Gastroesophageal sphincter (tissue), 3 donors: ENCODE data around the gene BAX.

ENCODE experiments used
- POLR2A ChIP-seq, 2 donors: fragments of 450-650 bp; IDR thresholded peaks; one replicate each; pipeline ENCODE4 v1.6.1; 2017; ENCODE audit warnings: antibody characterized with exemption in 2 of 2, mild to moderate bottlenecking in 2 of 2, moderate library complexity in 1 of 2
- POLR2AphosphoS5 ChIP-seq: sonication (generic); formaldehyde crosslinking; IDR thresholded peaks from one replicate; pipeline ENCODE4 v1.6.1; 2017; ENCODE audit warnings: antibody characterized with exemption
- TF ChIP-seq, protein P1 (sequence below), 4 experiments: fragments of 200-600 bp in 2 of 4; fragments of 450-650 bp in 2 of 4; sonication (generic) in 1 of 4; IDR thresholded peaks; one replicate each; pipeline ENCODE4 v1.5.1; 2017 to 2019; ENCODE audit warnings: antibody characterized with exemption in 4 of 4, mild to moderate bottlenecking in 2 of 4, moderate library complexity in 2 of 4

DNA sequence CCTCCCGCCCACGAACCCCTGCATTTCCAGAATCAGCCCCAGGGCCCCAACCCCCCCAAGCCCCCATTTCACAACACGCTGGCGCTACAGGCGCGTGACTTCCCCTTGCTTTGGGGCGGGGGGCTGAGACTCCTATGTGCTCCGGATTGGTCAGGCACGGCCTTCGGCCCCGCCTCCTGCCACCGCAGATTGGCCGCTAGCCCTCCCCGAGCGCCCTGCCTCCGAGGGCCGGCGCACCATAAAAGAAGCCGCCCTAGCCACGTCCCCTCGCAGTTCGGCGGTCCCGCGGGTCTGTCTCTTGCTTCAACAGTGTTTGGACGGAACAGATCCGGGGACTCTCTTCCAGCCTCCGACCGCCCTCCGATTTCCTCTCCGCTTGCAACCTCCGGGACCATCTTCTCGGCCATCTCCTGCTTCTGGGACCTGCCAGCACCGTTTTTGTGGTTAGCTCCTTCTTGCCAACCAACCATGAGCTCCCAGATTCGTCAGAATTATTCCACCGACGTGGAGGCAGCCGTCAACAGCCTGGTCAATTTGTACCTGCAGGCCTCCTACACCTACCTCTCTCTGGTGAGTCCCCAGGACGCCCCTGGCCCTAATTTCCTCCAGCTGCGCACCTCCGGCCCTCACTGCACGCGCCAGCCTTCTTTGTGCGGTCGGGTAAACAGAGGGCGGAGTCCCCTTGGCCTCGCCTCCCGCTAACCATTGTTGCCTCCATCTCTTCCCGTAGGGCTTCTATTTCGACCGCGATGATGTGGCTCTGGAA is 10.5 kb downstream of the BAX start, which contains the start of gene FTL:
- TF ChIP-seq, protein P1, sequence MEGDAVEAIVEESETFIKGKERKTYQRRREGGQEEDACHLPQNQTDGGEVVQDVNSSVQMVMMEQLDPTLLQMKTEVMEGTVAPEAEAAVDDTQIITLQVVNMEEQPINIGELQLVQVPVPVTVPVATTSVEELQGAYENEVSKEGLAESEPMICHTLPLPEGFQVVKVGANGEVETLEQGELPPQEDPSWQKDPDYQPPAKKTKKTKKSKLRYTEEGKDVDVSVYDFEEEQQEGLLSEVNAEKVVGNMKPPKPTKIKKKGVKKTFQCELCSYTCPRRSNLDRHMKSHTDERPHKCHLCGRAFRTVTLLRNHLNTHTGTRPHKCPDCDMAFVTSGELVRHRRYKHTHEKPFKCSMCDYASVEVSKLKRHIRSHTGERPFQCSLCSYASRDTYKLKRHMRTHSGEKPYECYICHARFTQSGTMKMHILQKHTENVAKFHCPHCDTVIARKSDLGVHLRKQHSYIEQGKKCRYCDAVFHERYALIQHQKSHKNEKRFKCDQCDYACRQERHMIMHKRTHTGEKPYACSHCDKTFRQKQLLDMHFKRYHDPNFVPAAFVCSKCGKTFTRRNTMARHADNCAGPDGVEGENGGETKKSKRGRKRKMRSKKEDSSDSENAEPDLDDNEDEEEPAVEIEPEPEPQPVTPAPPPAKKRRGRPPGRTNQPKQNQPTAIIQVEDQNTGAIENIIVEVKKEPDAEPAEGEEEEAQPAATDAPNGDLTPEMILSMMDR (IDR thresholded peaks at IDR 0.05), result no peak
- TF ChIP-seq POLR2AphosphoS5 (peak; percentile 100), POLR2A (IDR thresholded peaks at IDR 0.05) (peak; percentile 99 to 100)
